ENCODE data around the gene GAS6.

DNA sequence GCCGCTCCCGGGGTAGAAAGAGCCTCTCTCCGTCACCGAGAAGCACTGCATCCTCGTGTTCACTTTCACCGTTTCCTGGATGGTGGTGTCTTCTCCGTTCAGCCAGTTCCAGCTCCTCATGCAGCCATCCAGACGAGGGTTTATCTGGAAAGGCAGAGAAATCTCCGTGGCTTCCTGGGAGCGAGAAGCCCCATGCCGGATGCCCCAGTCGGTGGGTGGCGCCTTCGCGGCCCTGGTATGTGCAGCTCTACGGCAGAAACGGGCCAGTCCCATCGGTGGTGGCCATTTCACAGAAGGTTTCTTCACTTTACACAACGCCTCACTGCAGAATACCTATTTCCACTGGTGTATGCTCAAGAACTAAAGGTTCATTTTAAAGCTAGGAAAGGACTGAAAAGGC is 36.9 kb downstream of the GAS6 start:
- TF ChIP-seq, protein P1, sequence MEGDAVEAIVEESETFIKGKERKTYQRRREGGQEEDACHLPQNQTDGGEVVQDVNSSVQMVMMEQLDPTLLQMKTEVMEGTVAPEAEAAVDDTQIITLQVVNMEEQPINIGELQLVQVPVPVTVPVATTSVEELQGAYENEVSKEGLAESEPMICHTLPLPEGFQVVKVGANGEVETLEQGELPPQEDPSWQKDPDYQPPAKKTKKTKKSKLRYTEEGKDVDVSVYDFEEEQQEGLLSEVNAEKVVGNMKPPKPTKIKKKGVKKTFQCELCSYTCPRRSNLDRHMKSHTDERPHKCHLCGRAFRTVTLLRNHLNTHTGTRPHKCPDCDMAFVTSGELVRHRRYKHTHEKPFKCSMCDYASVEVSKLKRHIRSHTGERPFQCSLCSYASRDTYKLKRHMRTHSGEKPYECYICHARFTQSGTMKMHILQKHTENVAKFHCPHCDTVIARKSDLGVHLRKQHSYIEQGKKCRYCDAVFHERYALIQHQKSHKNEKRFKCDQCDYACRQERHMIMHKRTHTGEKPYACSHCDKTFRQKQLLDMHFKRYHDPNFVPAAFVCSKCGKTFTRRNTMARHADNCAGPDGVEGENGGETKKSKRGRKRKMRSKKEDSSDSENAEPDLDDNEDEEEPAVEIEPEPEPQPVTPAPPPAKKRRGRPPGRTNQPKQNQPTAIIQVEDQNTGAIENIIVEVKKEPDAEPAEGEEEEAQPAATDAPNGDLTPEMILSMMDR (conservative IDR thresholded peaks at IDR 0.05 in 1 of 2, IDR thresholded peaks at IDR 0.05 in 1 of 2; ENCODE audit: low read depth in 1 of 2, low read length in 2 of 2), result no peak
- no peak for TF ChIP-seq EZH2 (IDR thresholded peaks at IDR 0.05; ENCODE audit: low read length, missing control alignments)
